KMS-11 (cell line): ENCODE measurements around the gene TBPL2.

Source experiments
- H2AFZ ChIP-seq: fragments of 200-600 bp; sonication (generic); 2 replicates; pipeline ENCODE4 v1.6.1; 2016; ENCODE audit warnings: antibody characterized with exemption, mixed run types, low read depth
- H3K27ac ChIP-seq: fragments of 200-600 bp; sonication (generic); 2 replicates; pipeline ENCODE4 v1.6.1; 2016; ENCODE audit warnings: mild to moderate bottlenecking, mixed run types
- H3K27me3 ChIP-seq: fragments of 200-600 bp; sonication (generic); 2 replicates; pipeline ENCODE4 v1.6.1; 2017; ENCODE audit warnings: mild to moderate bottlenecking, low read depth, mixed run types, moderate library complexity; ENCODE audit not compliant: insufficient read depth
- H3K36me3 ChIP-seq: fragments of 200-600 bp; sonication (generic); 2 replicates; pipeline ENCODE4 v1.6.1; 2017; ENCODE audit warnings: mild to moderate bottlenecking, mixed run types; ENCODE audit not compliant: insufficient read depth
- H3K4me1 ChIP-seq: fragments of 200-600 bp; sonication (generic); 2 replicates; pipeline ENCODE4 v1.6.1; 2016; ENCODE audit warnings: mild to moderate bottlenecking, low read depth, mixed run types; ENCODE audit not compliant: poor library complexity, severe bottlenecking
- H3K4me2 ChIP-seq: fragments of 200-600 bp; sonication (generic); 2 replicates; pipeline ENCODE4 v1.7.0; 2016; ENCODE audit warnings: mild to moderate bottlenecking, mixed run types
- H3K4me3 ChIP-seq: fragments of 200-600 bp; sonication (generic); IDR thresholded peaks from 2 replicates; pipeline ENCODE4 v1.6.1; 2017; ENCODE audit warnings: low read depth, low read length, mixed read lengths; ENCODE audit not compliant: insufficient read depth
- H3K79me2 ChIP-seq: fragments of 200-600 bp; sonication (generic); 2 replicates; pipeline ENCODE4 v1.6.1; 2016; ENCODE audit warnings: low read depth, mixed run types; ENCODE audit not compliant: insufficient read depth
- H3K9ac ChIP-seq: fragments of 200-600 bp; sonication (generic); 2 replicates; pipeline ENCODE4 v1.6.1; 2016; ENCODE audit warnings: mild to moderate bottlenecking, mixed run types
- H4K20me1 ChIP-seq: fragments of 200-600 bp; sonication (generic); 2 replicates; pipeline ENCODE4 v1.6.1; 2016; ENCODE audit warnings: mild to moderate bottlenecking, mixed run types; ENCODE audit not compliant: insufficient read depth
- TF ChIP-seq, protein P1 (sequence below): fragments of 200-600 bp; sonication (generic); conservative IDR thresholded peaks from 2 replicates; pipeline ENCODE4 v1.6.1; 2017; ENCODE audit warnings: low read depth, mild to moderate bottlenecking, antibody characterized with exemption, low read length, moderate library complexity, mixed read lengths

The TBPL2 gene

DNA sequence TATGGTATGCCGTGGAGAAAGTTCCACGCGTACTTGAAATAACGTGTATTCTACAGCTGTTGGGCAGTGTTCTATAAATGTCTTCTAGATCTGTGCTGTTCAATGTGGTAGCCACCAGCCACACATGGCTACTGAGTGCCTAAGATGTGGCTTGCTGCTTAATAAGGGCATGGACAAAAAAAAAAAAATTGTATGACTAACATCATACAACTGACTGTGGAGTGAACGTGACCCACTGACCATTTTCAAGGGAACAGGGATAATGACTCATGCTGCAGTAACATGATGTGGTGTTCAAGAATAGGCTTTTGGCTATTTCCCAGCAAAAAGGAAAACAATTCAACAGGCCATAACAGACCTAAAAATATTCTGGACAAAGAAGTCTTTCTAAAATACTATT, 41.7 kb downstream of the TBPL2 start:
- Histone ChIP-seq H3K27ac (no peak overlapping the region), H3K36me3 (no peaks in the 10 kb centered on the region), H3K79me2 (0 out of 2 replicates have a peak, but pooled peaks cover 6% of the 10 kb centered on the region), H4K20me1 (no peaks in the 10 kb centered on the region), H3K4me1 (no peaks in the 10 kb centered on the region), H3K27me3 (no peaks in the 10 kb centered on the region), H3K9ac (no peak overlapping the region), H3K4me2 (no peak overlapping the region), H2AFZ (no peak overlapping the region), H3K4me3 (no peak overlapping the region)
- TF ChIP-seq, protein P1, sequence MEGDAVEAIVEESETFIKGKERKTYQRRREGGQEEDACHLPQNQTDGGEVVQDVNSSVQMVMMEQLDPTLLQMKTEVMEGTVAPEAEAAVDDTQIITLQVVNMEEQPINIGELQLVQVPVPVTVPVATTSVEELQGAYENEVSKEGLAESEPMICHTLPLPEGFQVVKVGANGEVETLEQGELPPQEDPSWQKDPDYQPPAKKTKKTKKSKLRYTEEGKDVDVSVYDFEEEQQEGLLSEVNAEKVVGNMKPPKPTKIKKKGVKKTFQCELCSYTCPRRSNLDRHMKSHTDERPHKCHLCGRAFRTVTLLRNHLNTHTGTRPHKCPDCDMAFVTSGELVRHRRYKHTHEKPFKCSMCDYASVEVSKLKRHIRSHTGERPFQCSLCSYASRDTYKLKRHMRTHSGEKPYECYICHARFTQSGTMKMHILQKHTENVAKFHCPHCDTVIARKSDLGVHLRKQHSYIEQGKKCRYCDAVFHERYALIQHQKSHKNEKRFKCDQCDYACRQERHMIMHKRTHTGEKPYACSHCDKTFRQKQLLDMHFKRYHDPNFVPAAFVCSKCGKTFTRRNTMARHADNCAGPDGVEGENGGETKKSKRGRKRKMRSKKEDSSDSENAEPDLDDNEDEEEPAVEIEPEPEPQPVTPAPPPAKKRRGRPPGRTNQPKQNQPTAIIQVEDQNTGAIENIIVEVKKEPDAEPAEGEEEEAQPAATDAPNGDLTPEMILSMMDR = no peak

DNA sequence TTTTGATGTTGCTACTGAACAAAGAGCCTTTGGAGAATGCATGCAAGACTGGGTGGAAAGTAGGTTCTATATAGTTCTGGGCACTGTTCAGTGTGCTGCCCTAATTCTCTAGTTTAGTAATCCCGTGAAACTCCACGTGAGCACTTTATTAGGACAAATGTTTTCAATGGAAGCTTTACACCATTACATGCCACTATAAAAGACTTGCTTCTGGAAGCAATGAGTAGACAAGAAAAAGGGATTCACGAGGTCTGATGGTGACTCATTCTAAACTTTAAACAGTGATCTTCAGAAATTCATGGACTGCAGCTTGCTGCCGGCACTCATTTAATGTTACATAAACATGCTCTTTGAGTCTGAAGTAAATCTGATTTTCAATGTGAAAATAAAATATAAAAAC, 51.1 kb downstream of the TBPL2 start:
- H2AFZ ChIP-seq = no peak overlapping the region
- H3K79me2 ChIP-seq = no peaks in the 10 kb centered on the region
- no peaks in the 10 kb centered on the region for H3K27me3 ChIP-seq
- no peaks in the 10 kb centered on the region for H4K20me1 ChIP-seq
- H3K9ac ChIP-seq = no peak overlapping the region
- TF ChIP-seq, protein P1 = no peak
- H3K27ac ChIP-seq = no peak overlapping the region
- no peaks in the 10 kb centered on the region for H3K4me1 ChIP-seq
- H3K4me3 ChIP-seq = no peak overlapping the region
- H3K4me2 ChIP-seq = no peak overlapping the region
- no peaks in the 10 kb centered on the region for H3K36me3 ChIP-seq

DNA sequence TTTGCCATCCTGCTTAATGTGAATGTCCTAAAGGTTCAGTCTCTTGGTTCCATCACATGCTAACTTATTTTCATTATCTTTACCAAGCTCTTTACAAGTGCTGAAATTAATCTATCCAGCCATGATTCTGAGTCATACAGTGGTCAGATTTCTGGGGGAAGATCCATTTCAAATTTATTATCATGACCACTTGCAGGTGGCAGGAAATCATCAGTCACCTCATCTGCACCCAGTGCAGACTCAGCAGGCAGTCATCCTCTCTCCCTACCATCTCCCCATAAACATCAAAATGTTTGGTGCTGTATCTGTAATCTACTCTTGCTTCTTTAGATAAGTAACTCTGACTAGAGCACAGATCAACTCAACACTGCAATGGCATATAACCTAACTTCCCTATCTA, 52.3 kb downstream of the TBPL2 start:
- Histone ChIP-seq H3K4me1 (no peaks in the 10 kb centered on the region), H3K79me2 (no peaks in the 10 kb centered on the region), H3K4me3 (no peak overlapping the region), H2AFZ (no peak overlapping the region), H4K20me1 (no peaks in the 10 kb centered on the region), H3K27ac (no peak overlapping the region), H3K9ac (no peak overlapping the region), H3K36me3 (no peaks in the 10 kb centered on the region), H3K4me2 (no peak overlapping the region), H3K27me3 (no peaks in the 10 kb centered on the region)
- TF ChIP-seq, protein P1 = no peak

DNA sequence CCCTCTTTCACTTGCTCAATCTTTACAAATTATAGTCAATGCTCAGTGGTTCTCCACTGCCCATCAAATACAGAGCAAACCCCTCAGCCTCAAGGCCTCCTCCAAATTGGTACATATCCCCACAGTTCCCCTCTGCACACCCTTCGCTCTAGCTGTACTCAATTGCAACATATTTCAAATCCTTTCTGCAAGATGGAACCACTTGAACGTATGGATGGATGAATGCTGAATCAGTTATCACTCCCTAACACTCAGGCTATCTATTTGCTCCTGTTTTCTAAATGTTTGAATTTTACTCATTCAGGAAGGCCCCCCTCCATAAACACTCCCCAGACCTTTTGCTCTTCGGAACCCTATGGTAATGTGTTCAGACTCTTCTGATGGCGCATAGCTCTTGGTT, 53.3 kb downstream of the TBPL2 start:
- no peaks in the 10 kb centered on the region for H3K79me2 ChIP-seq
- TF ChIP-seq, protein P1 = no peak
- no peaks in the 10 kb centered on the region for H3K4me1 ChIP-seq
- no peak overlapping the region for H3K4me3 ChIP-seq
- no peak overlapping the region for H3K9ac ChIP-seq
- no peaks in the 10 kb centered on the region for H3K36me3 ChIP-seq
- H3K27ac ChIP-seq = no peak overlapping the region
- H3K27me3 ChIP-seq = no peaks in the 10 kb centered on the region
- H4K20me1 ChIP-seq = no peaks in the 10 kb centered on the region
- H2AFZ ChIP-seq = no peak overlapping the region
- H3K4me2 ChIP-seq = no peak overlapping the region
